SW480 (cell line): ENCODE data around the gene RGS10.
A peak's percentile ranks its signal among the peaks of the same experiment; 100 is the strongest.
"Not testable (repeated sequence)": the region's sequence is repeated elsewhere in the genome, so short reads cannot be mapped to it uniquely, and the experiment has no call there.

Experiments
- DNase-seq: peaks from one replicate; pipeline ENCODE4 v3.0.0-alpha.2; 2016; ENCODE audit warnings: low spot score

RGS10 gene

GRCh38 chr10:119538632-119539358, 3.7 kb downstream of the RGS10 start:
- DNase-seq: no peak

DNA sequence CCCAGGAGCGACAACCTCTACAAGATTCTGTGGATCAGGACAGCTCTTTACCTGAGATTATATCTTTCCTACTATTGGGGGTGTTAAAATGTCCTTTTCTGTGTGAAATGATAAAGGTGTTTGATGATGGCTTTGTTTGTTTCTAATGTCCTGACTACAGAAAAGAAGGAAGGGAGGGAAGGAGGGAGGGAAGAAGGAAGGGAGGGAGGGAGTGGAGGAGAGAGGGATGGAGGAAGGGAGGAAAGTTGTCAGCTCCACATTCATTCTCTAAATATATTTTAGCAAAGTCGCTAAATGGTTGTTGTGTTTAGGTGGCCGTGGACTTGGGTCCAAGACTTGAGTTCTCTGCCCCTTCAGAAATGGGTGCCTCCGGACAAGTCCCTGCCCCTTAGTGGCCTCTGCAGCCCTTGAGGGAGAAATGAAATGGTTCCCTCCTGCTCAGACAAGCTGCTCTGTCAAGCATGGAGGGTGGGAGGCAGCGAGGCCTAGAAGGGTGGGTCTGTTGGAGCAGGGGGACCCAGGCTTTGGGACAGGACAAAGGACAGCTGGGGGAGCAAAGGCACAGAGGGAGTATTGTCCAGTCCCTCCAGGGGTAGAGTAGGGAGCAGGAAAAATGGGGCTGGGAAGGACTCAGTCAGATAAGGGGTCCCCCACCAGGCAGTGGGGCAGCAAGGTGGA, 4.4 kb downstream of the RGS10 start:
- DNase-seq: no peak

- DNase-seq: no peak
Measured at GRCh38 chr10:119536508-119537025, 6.0 kb downstream of the RGS10 start.

GRCh38 chr10:119535837-119536507, 6.5 kb downstream of the RGS10 start:
- no peak for DNase-seq

DNA sequence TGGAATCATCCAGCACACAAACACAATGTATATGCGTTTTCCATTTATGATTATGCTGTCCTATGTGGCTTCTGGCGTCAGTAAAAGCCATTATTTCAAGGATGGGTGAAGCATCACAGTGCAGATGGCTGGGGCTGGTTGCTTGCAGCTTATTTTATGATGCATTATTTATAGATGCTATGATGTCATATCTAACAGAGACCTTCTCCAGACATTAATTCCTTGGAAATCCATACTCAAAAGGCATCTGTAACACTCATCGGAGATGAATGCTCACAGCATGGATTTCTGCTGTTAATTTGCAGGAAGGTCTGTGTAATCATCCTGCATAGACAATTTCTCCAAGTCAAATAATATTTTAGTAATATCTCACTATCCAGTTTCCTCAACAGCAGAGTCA, 7.2 kb downstream of the RGS10 start:
- DNase-seq: no peak

GRCh38 chr10:119533473-119533872, 9.0 kb downstream of the RGS10 start:
- DNase-seq: no peak

DNA sequence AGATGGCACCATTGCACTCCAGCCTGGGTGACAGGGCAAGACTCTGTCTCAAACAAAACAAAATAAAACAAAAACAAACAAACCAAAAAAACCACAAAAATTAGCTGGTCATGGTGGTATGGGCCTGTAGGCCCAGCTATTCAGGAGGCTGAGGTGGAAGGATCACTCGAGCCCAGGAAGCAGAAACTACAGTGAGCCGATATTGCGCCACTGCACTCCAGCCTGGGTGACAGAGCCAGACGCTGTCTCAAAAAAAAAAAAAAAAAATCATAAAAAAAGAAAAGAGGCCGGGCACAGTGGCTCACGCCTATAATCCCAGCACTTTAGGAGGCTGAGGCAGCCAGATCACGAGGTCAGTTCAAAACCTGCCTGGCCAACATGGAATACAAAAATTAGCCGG, 9.7 kb downstream of the RGS10 start:
- not testable (repeated sequence) for DNase-seq

DNA sequence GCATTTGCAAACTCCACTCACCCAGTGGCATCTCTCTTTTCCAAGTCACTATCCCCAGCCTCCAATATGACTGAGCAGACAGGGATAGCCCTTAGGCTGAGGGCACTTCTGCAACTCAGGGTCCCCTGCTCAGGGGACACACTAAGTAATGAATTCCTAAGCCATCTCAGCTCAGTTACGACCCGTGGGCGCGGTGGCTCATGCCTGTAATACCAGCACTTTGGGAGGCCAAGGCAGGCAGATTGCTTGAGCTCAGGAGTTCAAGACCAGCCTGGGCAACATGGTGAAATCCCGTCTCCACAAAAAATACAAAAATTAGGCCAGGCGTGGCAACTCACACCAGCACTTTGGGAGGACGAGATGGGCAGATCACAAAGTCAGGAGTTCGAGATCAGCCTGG, 10.3 kb downstream of the RGS10 start:
- DNase-seq: not testable (repeated sequence)

- DNase-seq: no peak
Measured at GRCh38 chr10:119531067-119531466, 11.5 kb downstream of the RGS10 start.

GRCh38 chr10:119528663-119529237, 13.8 kb downstream of the RGS10 start:
- DNase-seq: not testable (repeated sequence)

- no peak for DNase-seq
Measured at GRCh38 chr10:119526621-119527592, 15.6 kb downstream of the RGS10 start.

DNA sequence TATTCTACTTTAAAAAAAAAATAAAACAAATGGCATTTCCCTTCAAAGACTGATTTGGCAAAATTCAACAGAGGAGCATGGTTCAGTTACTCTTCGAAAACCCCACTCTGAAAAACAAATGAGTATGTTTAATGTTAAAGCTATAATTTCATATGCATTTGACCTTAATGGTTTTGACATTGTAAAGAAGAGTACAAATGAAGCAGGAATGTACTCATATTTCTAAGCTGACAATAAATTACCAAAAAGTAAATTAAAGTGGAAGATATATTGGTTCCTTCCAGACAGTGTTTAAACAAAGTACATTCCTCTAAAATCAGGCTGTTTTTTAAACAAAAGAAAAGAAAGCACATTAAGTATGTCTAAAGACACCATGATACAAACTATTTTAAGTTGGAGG, 16.4 kb downstream of the RGS10 start:
- DNase-seq: no peak

GRCh38 chr10:119525116-119525515, 17.4 kb downstream of the RGS10 start:
- no peak for DNase-seq

GRCh38 chr10:119524720-119525070, 17.8 kb downstream of the RGS10 start:
- no peak for DNase-seq

GRCh38 chr10:119523895-119524719, 18.4 kb downstream of the RGS10 start:
- DNase-seq: no peak

GRCh38 chr10:119522747-119523426, 19.6 kb downstream of the RGS10 start:
- no peak for DNase-seq

DNA sequence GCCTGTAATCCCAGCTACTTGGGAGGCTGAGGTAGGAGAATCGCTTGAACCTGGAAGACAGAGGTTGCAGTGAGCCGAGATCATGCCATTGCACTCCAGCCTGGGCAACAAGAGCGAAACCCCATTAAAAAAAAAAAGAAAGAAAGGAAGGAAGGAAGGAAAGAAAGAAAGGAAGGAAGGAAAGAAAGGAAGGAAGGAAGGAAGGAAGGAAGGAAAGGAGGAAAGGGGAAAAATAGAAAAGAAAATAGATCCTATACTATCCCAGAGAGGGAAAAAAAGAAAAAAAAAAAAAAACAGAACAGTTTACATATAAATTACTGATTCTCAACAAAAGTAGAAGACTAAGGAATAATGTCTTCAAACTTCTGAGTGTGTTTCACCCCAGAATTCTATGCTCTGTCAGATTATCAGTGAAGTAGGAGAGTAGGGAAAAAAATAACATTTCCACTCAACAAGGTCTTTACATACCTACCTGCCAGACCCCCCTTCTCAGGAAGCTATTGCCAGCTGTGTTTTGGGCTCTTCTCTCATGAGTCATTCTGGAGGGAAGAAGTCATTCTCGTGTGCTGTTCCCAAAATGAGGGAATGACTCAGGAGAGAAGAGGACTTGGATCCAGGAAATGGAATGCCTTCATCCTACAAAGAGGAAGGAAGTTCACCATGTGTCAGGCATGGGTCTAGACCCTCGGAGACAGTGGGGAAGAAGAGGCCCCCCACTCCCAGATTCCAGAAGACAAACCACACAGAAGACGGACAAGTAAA, 20.9 kb downstream of the RGS10 start:
- DNase-seq: peak; percentile 60

DNA sequence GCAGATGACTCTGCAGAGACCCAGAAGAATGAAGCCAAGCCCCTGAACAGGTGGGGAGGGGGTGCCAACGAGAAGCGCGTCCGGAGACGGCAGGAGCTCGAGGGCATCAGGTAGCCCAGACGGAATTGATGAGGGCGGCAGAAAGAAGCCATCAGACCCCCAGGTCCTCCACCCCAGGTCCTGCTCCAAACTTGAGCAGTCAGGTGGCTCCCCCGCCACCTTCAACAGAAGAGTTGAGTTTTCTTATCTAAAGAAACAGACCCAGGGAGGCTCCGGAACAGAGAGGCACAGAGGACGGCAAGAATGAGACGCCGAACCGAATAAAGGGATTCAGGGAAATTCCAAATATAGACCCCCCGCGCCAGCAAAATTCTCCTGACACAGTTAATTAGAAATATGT, 22.2 kb downstream of the RGS10 start:
- no peak for DNase-seq

- DNase-seq: no peak
Measured at GRCh38 chr10:119518936-119519335, 23.6 kb downstream of the RGS10 start.
